CD14-positive monocyte (primary cell): Measurements from ENCODE around the gene NNAT. TPM values are rescaled to one million over a fixed set of nuclear protein-coding genes. Genes with fewer than 3 reads are reported as not detected.

Experiments used
- DNase-seq, 3 donors: peaks; one replicate each; pipeline ENCODE4 v3.0.0-alpha.2; 2011 to 2022
- H2AFZ ChIP-seq: 2 replicates; pipeline ENCODE4 v1.6.0; 2012; ENCODE audit warnings: mild to moderate bottlenecking, low read depth, low read length, inconsistent platforms; ENCODE audit not compliant: insufficient read depth, poor library complexity, severe bottlenecking
- H3K27ac ChIP-seq, 2 donors: 1 replicate in 1 of 2; 2 replicates in 1 of 2; pipeline ENCODE4 v1.5.1; 2012 to 2013; ENCODE audit warnings: low read length in 2 of 2, control low read depth in 1 of 2, inconsistent platforms in 1 of 2, low read depth in 1 of 2, mild to moderate bottlenecking in 1 of 2
- H3K27me3 ChIP-seq, 2 donors: one replicate each; pipeline versions ENCODE4 v1.6.0 to v1.6.1; 2011 to 2013; ENCODE audit warnings: low read length in 2 of 2; ENCODE audit not compliant: control insufficient read depth in 2 of 2, insufficient read depth in 2 of 2
- H3K36me3 ChIP-seq, 2 donors: replicated peaks in 1 of 2; 1 replicate in 1 of 2; 2 replicates in 1 of 2; pipeline versions ENCODE4 v1.5.1 to v1.6.1; 2012 to 2013; ENCODE audit warnings: low read length in 2 of 2, control low read depth in 1 of 2, inconsistent platforms in 1 of 2, mild to moderate bottlenecking in 1 of 2; ENCODE audit not compliant: insufficient read depth in 2 of 2, control insufficient read depth in 1 of 2
- H3K4me1 ChIP-seq, 2 donors: 1 replicate in 1 of 2; 2 replicates in 1 of 2; pipeline versions ENCODE4 v1.5.1 to v1.6.1; 2012 to 2013; ENCODE audit warnings: low read length in 2 of 2, control low read depth in 1 of 2, inconsistent platforms in 1 of 2, mild to moderate bottlenecking in 1 of 2, moderate library complexity in 1 of 2; ENCODE audit not compliant: insufficient read depth in 2 of 2, control insufficient read depth in 1 of 2
- H3K4me2 ChIP-seq: replicated peaks from 2 replicates; pipeline ENCODE3; 2012; ENCODE audit warnings: low read length, moderate library complexity, mild to moderate bottlenecking; ENCODE audit not compliant: poor library complexity, severe bottlenecking; ENCODE audit errors: extremely low read depth
- H3K4me3 ChIP-seq, 3 experiments: fragments of 200-600 bp in 1 of 3; sonication (generic) in 1 of 3; replicated peaks in 1 of 3; 1 replicate in 2 of 3; 2 replicates in 1 of 3; pipeline ENCODE4 v1.5.1; 2011 to 2013; ENCODE audit warnings: low read length in 3 of 3, mild to moderate bottlenecking in 3 of 3, control low read depth in 2 of 3, low read depth in 2 of 3, inconsistent platforms in 1 of 3, moderate library complexity in 1 of 3
- H3K79me2 ChIP-seq: 2 replicates; pipeline ENCODE4 v1.6.0; 2012; ENCODE audit warnings: mild to moderate bottlenecking, control low read depth, inconsistent platforms, low read length, moderate library complexity; ENCODE audit not compliant: insufficient read depth
- H3K9ac ChIP-seq: 2 replicates; pipeline ENCODE4 v1.6.0; 2017; ENCODE audit warnings: low read length, mild to moderate bottlenecking; ENCODE audit not compliant: insufficient read depth, poor library complexity, severe bottlenecking
- H3K9me3 ChIP-seq, 2 donors: replicated peaks in 1 of 2; 1 replicate in 1 of 2; 2 replicates in 1 of 2; pipeline versions ENCODE4 v1.5.1 to v1.6.1; 2012 to 2013; ENCODE audit warnings: low read length in 2 of 2, control low read depth in 1 of 2; ENCODE audit not compliant: control insufficient read depth in 1 of 2, insufficient read depth in 1 of 2
- H4K20me1 ChIP-seq: 2 replicates; pipeline ENCODE4 v1.6.0; 2012; ENCODE audit warnings: mild to moderate bottlenecking, low read length, control low read depth, moderate library complexity; ENCODE audit not compliant: insufficient read depth
- H3K27ac Mint-ChIP-seq, 7 donors: one replicate each; pipeline ENCODE4 v1.8.0; 2020; ENCODE audit warnings: mild to moderate bottlenecking in 7 of 7, mixed read lengths in 7 of 7, moderate library complexity in 6 of 7, inconsistent platforms in 2 of 7
- H3K27me3 Mint-ChIP-seq, 3 donors: one replicate each; pipeline ENCODE4 v1.8.0; 2021 to 2022; ENCODE audit warnings: low read depth in 3 of 3, mild to moderate bottlenecking in 3 of 3, mixed read lengths in 3 of 3, moderate library complexity in 3 of 3, inconsistent platforms in 1 of 3
- H3K36me3 Mint-ChIP-seq, 2 donors: one replicate each; pipeline ENCODE4 v1.8.0; 2020; ENCODE audit warnings: mixed read lengths in 2 of 2, inconsistent platforms in 1 of 2, mild to moderate bottlenecking in 1 of 2
- H3K4me1 Mint-ChIP-seq: one replicate; pipeline ENCODE4 v1.8.0; 2020; ENCODE audit warnings: mild to moderate bottlenecking, mixed read lengths
- H3K4me3 Mint-ChIP-seq, 2 donors: one replicate each; pipeline ENCODE4 v1.8.0; 2020; ENCODE audit warnings: mild to moderate bottlenecking in 2 of 2, mixed read lengths in 2 of 2, moderate library complexity in 1 of 2
- H3K9me3 Mint-ChIP-seq, 7 donors: one replicate each; pipeline ENCODE4 v1.8.0; 2020 to 2022; ENCODE audit warnings: mixed read lengths in 7 of 7, mild to moderate bottlenecking in 6 of 7, moderate library complexity in 6 of 7, inconsistent platforms in 2 of 7
- WGBS: methylation state at CpG from one replicate; pipeline ENCODE4 v1.1.5; 2013; ENCODE audit warnings: missing lambda C conversion rate; ENCODE audit not compliant: insufficient coverage; 5-methylcytosine and 5-hydroxymethylcytosine counted together
- intact Hi-C, 2 donors: fragments of 100-400 bp; cut with micrococcal nuclease; formaldehyde crosslinking; loops; one replicate each; pipeline versions ENCODE4 v1.15.0 to v1.15.1; 2023
- polyA plus RNA-seq, 3 donors: library from polyadenylated mRNA; depleted of rRNA in 1 of 3; unstranded in 2 of 3; stranded (reverse) in 1 of 3; fragments of 300-500 nt in 2 of 3; fragments of >200 nt in 1 of 3; fragmentation: Illumina TruSeq in 2 of 3; gene quantifications; 1 replicate in 2 of 3; 2 replicates in 1 of 3; pipeline ENCODE4 v1.2.3, GENCODE V29; 2012 to 2021
- TF ChIP-seq, protein P1 (sequence below): fragments of 200-600 bp; IDR thresholded peaks from one replicate; pipeline ENCODE4 v1.8.0; 2022; ENCODE audit warnings: antibody characterized with exemption, mild to moderate bottlenecking

Gene NNAT
- polyA plus RNA-seq, 3 donors, result not detected

DNA sequence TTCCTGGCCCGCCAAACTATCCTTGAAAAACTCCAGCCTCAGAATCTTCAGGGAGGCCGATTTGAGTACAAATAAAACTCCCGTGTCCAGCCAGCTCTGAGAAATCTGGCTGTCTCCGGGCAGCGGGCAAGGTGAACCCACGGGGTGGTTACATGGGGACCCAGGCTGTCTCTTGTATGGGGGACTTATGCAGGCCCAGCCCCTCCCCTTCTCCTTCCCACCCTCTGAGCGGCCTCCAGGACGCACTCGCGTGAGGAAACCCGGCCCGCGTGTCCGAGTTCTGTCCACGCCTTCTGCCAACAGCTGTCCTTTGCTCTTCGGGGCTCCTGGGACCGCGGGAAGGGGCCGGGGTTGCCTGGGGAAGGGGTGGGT is 43.0 kb downstream of the NNAT start:
- Histone ChIP-seq H3K36me3 (no peaks in the 10 kb centered on the region), H3K4me2 (no peak overlapping the region), H3K4me3 (no peak overlapping the region), H3K27me3 (peaks cover 9 to 38% of the 10 kb centered on the region in 2 donors), H2AFZ (no peak overlapping the region), H3K9ac (no peak overlapping the region), H3K9me3 (no peaks in the 10 kb centered on the region), H3K79me2 (no peaks in the 10 kb centered on the region), H3K27ac (no peak overlapping the region), H3K4me1 (no peaks in the 10 kb centered on the region), H4K20me1 (no peaks in the 10 kb centered on the region)
- no peak for DNase-seq
- no peak overlapping the region for H3K27ac Mint-ChIP-seq
- H3K36me3 Mint-ChIP-seq, result no peaks in the 10 kb centered on the region
- H3K9me3 Mint-ChIP-seq, result peaks cover 0 to 1% (median 0%) of the 10 kb centered on the region in 7 donors
- TF ChIP-seq, protein P1, sequence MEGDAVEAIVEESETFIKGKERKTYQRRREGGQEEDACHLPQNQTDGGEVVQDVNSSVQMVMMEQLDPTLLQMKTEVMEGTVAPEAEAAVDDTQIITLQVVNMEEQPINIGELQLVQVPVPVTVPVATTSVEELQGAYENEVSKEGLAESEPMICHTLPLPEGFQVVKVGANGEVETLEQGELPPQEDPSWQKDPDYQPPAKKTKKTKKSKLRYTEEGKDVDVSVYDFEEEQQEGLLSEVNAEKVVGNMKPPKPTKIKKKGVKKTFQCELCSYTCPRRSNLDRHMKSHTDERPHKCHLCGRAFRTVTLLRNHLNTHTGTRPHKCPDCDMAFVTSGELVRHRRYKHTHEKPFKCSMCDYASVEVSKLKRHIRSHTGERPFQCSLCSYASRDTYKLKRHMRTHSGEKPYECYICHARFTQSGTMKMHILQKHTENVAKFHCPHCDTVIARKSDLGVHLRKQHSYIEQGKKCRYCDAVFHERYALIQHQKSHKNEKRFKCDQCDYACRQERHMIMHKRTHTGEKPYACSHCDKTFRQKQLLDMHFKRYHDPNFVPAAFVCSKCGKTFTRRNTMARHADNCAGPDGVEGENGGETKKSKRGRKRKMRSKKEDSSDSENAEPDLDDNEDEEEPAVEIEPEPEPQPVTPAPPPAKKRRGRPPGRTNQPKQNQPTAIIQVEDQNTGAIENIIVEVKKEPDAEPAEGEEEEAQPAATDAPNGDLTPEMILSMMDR, result no peak
- WGBS, result 47% methylated on average over 10 of the region's 19 CpGs
- H3K4me3 Mint-ChIP-seq, result no peak overlapping the region
- H3K27me3 Mint-ChIP-seq, result peaks cover 40 to 72% (median 41%) of the 10 kb centered on the region in 3 donors
- H3K4me1 Mint-ChIP-seq, result peaks cover 6% of the 10 kb centered on the region
- intact Hi-C loops, result loop anchor here (5.0 to 10.0 kb wide), 2 partner anchors 431 to 658 kb away; no protein-coding TSS in a partner anchor

DNA sequence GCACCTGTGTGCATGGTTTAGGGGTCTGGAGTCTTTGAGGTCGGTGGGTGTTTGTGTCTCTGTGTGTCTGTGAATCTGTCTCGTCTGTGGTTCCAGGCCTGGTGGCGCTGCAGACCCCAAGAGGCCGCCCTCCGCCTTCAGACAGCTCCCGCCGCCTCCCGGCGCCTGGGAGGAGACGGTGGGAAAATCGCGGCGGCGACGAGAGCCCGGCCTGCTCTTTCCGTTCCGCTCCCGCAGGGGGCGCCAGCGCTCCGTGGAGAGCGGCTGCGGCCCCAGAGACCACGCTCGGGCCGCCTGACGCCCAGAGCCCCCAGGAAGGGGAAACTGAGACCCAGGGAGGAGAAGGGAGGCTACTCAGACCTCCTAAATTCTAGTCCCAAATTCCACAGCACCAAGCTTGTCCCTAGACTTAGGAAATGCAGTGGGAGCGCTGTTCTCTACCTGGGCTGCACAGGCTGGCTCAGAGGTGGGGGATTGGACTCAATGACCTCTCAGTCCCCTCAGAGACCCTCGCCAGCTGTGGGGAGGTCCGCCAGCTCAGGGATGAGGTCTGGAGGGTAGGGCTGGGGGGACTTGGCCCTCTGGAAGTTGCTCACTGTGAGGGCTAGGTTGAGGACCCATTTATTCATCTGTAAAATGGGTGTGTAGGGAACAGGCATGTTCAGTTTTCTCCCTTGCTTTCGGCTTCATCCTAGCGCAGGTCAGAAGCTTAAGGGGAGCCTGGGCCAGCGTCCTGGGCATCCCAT is 43.5 kb downstream of the NNAT start:
- Mint-ChIP-seq H3K27ac (no peak overlapping the region), H3K4me1 (peaks cover 6% of the 10 kb centered on the region), H3K9me3 (peaks cover 0 to 3% (median 0%) of the 10 kb centered on the region in 7 donors), H3K4me3 (peak overlapping the region in 1 of 2 donors; percentile 68), H3K36me3 (no peaks in the 10 kb centered on the region), H3K27me3 (peaks cover 40 to 71% (median 41%) of the 10 kb centered on the region in 3 donors)
- H3K4me1 ChIP-seq, result no peaks in the 10 kb centered on the region
- peaks cover 9 to 38% of the 10 kb centered on the region in 2 donors for H3K27me3 ChIP-seq
- no peaks in the 10 kb centered on the region for H4K20me1 ChIP-seq
- peak in 2 of 3 donors; percentile 15 to 23 for DNase-seq
- no peaks in the 10 kb centered on the region for H3K79me2 ChIP-seq
- no peak overlapping the region for H3K4me2 ChIP-seq
- H2AFZ ChIP-seq, result no peak overlapping the region
- TF ChIP-seq, protein P1, result peak; percentile 93
- H3K9me3 ChIP-seq, result no peaks in the 10 kb centered on the region
- peak overlapping the region; percentile 15 for H3K9ac ChIP-seq
- no peak overlapping the region for H3K4me3 ChIP-seq
- H3K27ac ChIP-seq, result no peak overlapping the region
- no peaks in the 10 kb centered on the region for H3K36me3 ChIP-seq
- intact Hi-C loops, result loop anchor here (5.0 to 10.0 kb wide), 3 partner anchors 428 to 658 kb away; no protein-coding TSS in a partner anchor
- 10% methylated on average over 14 of the region's 34 CpGs for WGBS
